H1 (cell line): ENCODE data around the gene RBM47. TPM values are rescaled to one million over a fixed set of nuclear protein-coding genes. Genes with fewer than 3 reads are reported as not detected.

Experiments used
- CTCF ChIA-PET: fragments of 300-600 bp; sonication (Branson Sonifier 250); formaldehyde crosslinking; loops from one replicate; lab custom pipeline; 2021; ENCODE audit not compliant: partially characterized antibody; lab: Charles Lee
- POLR2A ChIA-PET: fragments of 300-600 bp; sonication (Branson Sonifier 250); formaldehyde crosslinking; loops from one replicate; lab custom pipeline; 2021; ENCODE audit warnings: inconsistent platforms; ENCODE audit not compliant: partially characterized antibody; lab: Charles Lee
- DNase-seq, 2 experiments: peaks; one replicate each; pipeline versions ENCODE4 v3.0.0 to v3.0.0-alpha.2; 2010 to 2022; ENCODE audit warnings: low spot score in 2 of 2, low read depth in 1 of 2, mixed read lengths in 1 of 2
- FAIRE-seq: peaks from 2 replicates; lab custom pipeline; 2011; peaks lifted over from hg19 to GRCh38; lab: Jason Lieb, UNC
- H2AFZ ChIP-seq: 2 replicates; pipeline ENCODE4 v1.8.1; 2012; ENCODE audit warnings: low read length, inconsistent platforms
- H2AK5ac ChIP-seq: 2 replicates; pipeline ENCODE4 v1.6.1; 2013; ENCODE audit warnings: low read depth, low read length
- H2BK120ac ChIP-seq: replicated peaks from 2 replicates; pipeline ENCODE3; 2013; ENCODE audit warnings: low read depth, low read length, inconsistent platforms
- H2BK12ac ChIP-seq: 2 replicates; pipeline ENCODE4 v1.6.1; 2013; ENCODE audit warnings: low read depth, low read length
- H2BK15ac ChIP-seq: 2 replicates; pipeline ENCODE4 v1.6.1; 2013; ENCODE audit warnings: low read length
- H2BK20ac ChIP-seq: 2 replicates; pipeline ENCODE4 v1.6.1; 2013; ENCODE audit warnings: low read length
- H2BK5ac ChIP-seq: 2 replicates; pipeline ENCODE4 v1.6.1; 2013; ENCODE audit warnings: low read depth, low read length
- H3K14ac ChIP-seq: 2 replicates; pipeline ENCODE4 v1.6.1; 2013; ENCODE audit warnings: inconsistent platforms; ENCODE audit not compliant: insufficient read length
- H3K18ac ChIP-seq: 2 replicates; pipeline ENCODE4 v1.6.1; 2013; ENCODE audit warnings: low read length; ENCODE audit errors: extremely low read depth
- H3K23ac ChIP-seq: 2 replicates; pipeline ENCODE4 v1.6.1; 2013; ENCODE audit warnings: inconsistent platforms; ENCODE audit not compliant: insufficient read length
- H3K23me2 ChIP-seq: 2 replicates; pipeline ENCODE4 v1.6.1; 2013; ENCODE audit warnings: low read depth, low read length
- H3K27ac ChIP-seq: 2 replicates; pipeline ENCODE4 v1.6.1; 2011; ENCODE audit warnings: low read depth, low read length, inconsistent platforms
- H3K27me3 ChIP-seq, 4 experiments: replicated peaks in 1 of 4; 1 replicate in 1 of 4; 2 replicates in 3 of 4; pipeline versions ENCODE4 v1.6.1 to v1.8.1; 2011 to 2013; ENCODE audit warnings: low read length in 3 of 4, mild to moderate bottlenecking in 3 of 4, inconsistent platforms in 2 of 4, mixed read lengths in 2 of 4, moderate library complexity in 1 of 4; ENCODE audit not compliant: control insufficient read depth in 3 of 4, insufficient read depth in 3 of 4; ENCODE audit errors: extremely low read depth in 1 of 4
- H3K36me3 ChIP-seq, 4 experiments: 2 replicates each; pipeline versions ENCODE4 v1.6.1 to v1.8.1; 2011 to 2013; ENCODE audit warnings: mild to moderate bottlenecking in 4 of 4, low read length in 3 of 4, moderate library complexity in 2 of 4, control low read depth in 1 of 4, inconsistent platforms in 1 of 4; ENCODE audit not compliant: insufficient read depth in 4 of 4, control insufficient read depth in 2 of 4
- H3K4ac ChIP-seq: replicated peaks from 2 replicates; pipeline ENCODE3; 2013; ENCODE audit warnings: low read length, low read depth, mixed read lengths, inconsistent platforms; ENCODE audit not compliant: insufficient read length
- H3K4me1 ChIP-seq, 4 experiments: replicated peaks in 1 of 4; 1 replicate in 1 of 4; 2 replicates in 3 of 4; pipeline versions ENCODE4 v1.6.1 to v1.8.1; 2011 to 2013; ENCODE audit warnings: low read length in 3 of 4, inconsistent platforms in 2 of 4, mixed read lengths in 1 of 4; ENCODE audit not compliant: insufficient read depth in 4 of 4, control insufficient read depth in 3 of 4
- H3K4me2 ChIP-seq, 2 experiments: 2 replicates each; pipeline versions ENCODE4 v1.6.1 to v1.8.1; 2011 to 2013; ENCODE audit warnings: low read depth in 2 of 2, low read length in 2 of 2, control low read depth in 1 of 2, inconsistent platforms in 1 of 2, mild to moderate bottlenecking in 1 of 2; ENCODE audit not compliant: insufficient read depth in 1 of 2
- H3K4me3 ChIP-seq, 4 experiments: fragments of 200-600, 300-600 bp in 1 of 4; sonication (generic), shearing (Covaris generic), sonication (Bioruptor Twin) in 1 of 4; 2 replicates each; pipeline versions ENCODE4 v1.5.1 to v1.8.1; 2011 to 2016; ENCODE audit warnings: low read length in 4 of 4, low read depth in 3 of 4, control low read depth in 2 of 4, inconsistent platforms in 2 of 4, mild to moderate bottlenecking in 2 of 4, mixed read lengths in 1 of 4, moderate library complexity in 1 of 4; ENCODE audit not compliant: insufficient read depth in 2 of 4; ENCODE audit errors: extremely low read depth in 1 of 4
- H3K56ac ChIP-seq: replicated peaks from 2 replicates; pipeline ENCODE3; 2013; ENCODE audit warnings: low read depth, mild to moderate bottlenecking, mixed read lengths, low read length, inconsistent platforms; ENCODE audit not compliant: insufficient read length
- H3K79me1 ChIP-seq: 2 replicates; pipeline ENCODE4 v1.6.1; 2013; ENCODE audit warnings: low read depth, low read length, control low read depth
- H3K79me2 ChIP-seq, 2 experiments: 2 replicates each; pipeline versions ENCODE4 v1.6.1 to v1.8.1; 2012 to 2013; ENCODE audit warnings: low read length in 2 of 2, mild to moderate bottlenecking in 2 of 2, inconsistent platforms in 1 of 2; ENCODE audit not compliant: insufficient read depth in 2 of 2, control insufficient read depth in 1 of 2
- H3K9ac ChIP-seq, 4 experiments: replicated peaks in 1 of 4; 1 replicate in 1 of 4; 2 replicates in 3 of 4; pipeline versions ENCODE4 v1.6.1 to v1.8.1; 2011 to 2013; ENCODE audit warnings: low read depth in 3 of 4, low read length in 3 of 4, control low read depth in 2 of 4, mild to moderate bottlenecking in 2 of 4, moderate library complexity in 2 of 4, inconsistent platforms in 1 of 4; ENCODE audit errors: extremely low read depth in 1 of 4
- H3K9me3 ChIP-seq, 2 experiments: 2 replicates each; pipeline versions ENCODE4 v1.6.1 to v1.8.1; 2012 to 2013; ENCODE audit warnings: mild to moderate bottlenecking in 2 of 2, moderate library complexity in 2 of 2, control low read depth in 1 of 2, inconsistent platforms in 1 of 2, low read depth in 1 of 2, low read length in 1 of 2, mixed read lengths in 1 of 2; ENCODE audit not compliant: insufficient read depth in 2 of 2
- H4K20me1 ChIP-seq, 2 experiments: replicated peaks in 1 of 2; 2 replicates each; pipeline versions ENCODE3 to v1.8.1; 2011 to 2013; ENCODE audit warnings: inconsistent platforms in 2 of 2, low read length in 2 of 2, mild to moderate bottlenecking in 1 of 2; ENCODE audit not compliant: insufficient read depth in 2 of 2, control insufficient read depth in 1 of 2
- H4K5ac ChIP-seq: 2 replicates; pipeline ENCODE4 v1.6.1; 2013; ENCODE audit warnings: low read length, low read depth, mixed read lengths, inconsistent platforms; ENCODE audit not compliant: insufficient read length
- H4K8ac ChIP-seq: 2 replicates; pipeline ENCODE4 v1.8.0; 2013; ENCODE audit warnings: mild to moderate bottlenecking, moderate library complexity, low read length, inconsistent platforms; ENCODE audit not compliant: insufficient read depth; ENCODE audit errors: extremely low read depth
- H4K91ac ChIP-seq: replicated peaks from 2 replicates; pipeline ENCODE3; 2013; ENCODE audit warnings: low read length, mixed read lengths, inconsistent platforms; ENCODE audit not compliant: insufficient read length
- BCL11A ChIP-seq, 2 experiments: IDR thresholded peaks; one replicate each; pipeline ENCODE4 v1.6.1; 2011; ENCODE audit warnings: low read depth in 2 of 2, low read length in 2 of 2, mild to moderate bottlenecking in 2 of 2
- CTCF ChIP-seq, 3 experiments: IDR thresholded peaks; 1 replicate in 2 of 3; 2 replicates in 1 of 3; pipeline versions ENCODE4 v1.5.1 to v1.6.1; 2011; ENCODE audit warnings: low read length in 3 of 3, mild to moderate bottlenecking in 3 of 3, inconsistent platforms in 2 of 3, low read depth in 1 of 3, moderate library complexity in 1 of 3; ENCODE audit not compliant: insufficient read depth in 1 of 3; ENCODE audit errors: control extremely low read depth in 1 of 3
- EP300 ChIP-seq, 2 experiments: IDR thresholded peaks; 1 replicate in 1 of 2; 2 replicates in 1 of 2; pipeline ENCODE4 v1.6.1; 2011 to 2012; ENCODE audit warnings: low read depth in 2 of 2, low read length in 2 of 2, mild to moderate bottlenecking in 2 of 2, borderline replicate concordance in 1 of 2, inconsistent platforms in 1 of 2, moderate library complexity in 1 of 2
- GTF2F1 ChIP-seq: IDR thresholded peaks from 2 replicates; pipeline ENCODE4 v1.6.1; 2012; ENCODE audit warnings: low read depth, low read length, improper control_type of control experiment, borderline replicate concordance
- JUND ChIP-seq: IDR thresholded peaks from 2 replicates; pipeline ENCODE4 v1.6.1; 2011; ENCODE audit warnings: mild to moderate bottlenecking, improper control_type of control experiment, low read length
- KDM1A ChIP-seq: fragments of 200-600, 300-600 bp; sonication (generic); IDR thresholded peaks from 2 replicates; pipeline ENCODE4 v1.7.1; 2016; ENCODE audit warnings: mild to moderate bottlenecking, low read length, borderline replicate concordance
- POLR2A ChIP-seq, 2 experiments: IDR thresholded peaks; 1 replicate in 1 of 2; 2 replicates in 1 of 2; pipeline ENCODE4 v1.6.1; 2011; ENCODE audit warnings: low read depth in 2 of 2, low read length in 2 of 2, mild to moderate bottlenecking in 2 of 2; ENCODE audit errors: control extremely low read depth in 1 of 2
- POU5F1 ChIP-seq: IDR thresholded peaks from 2 replicates; pipeline ENCODE4 v1.6.1; 2011; ENCODE audit warnings: low read depth, mild to moderate bottlenecking, low read length, moderate library complexity
- RAD21 ChIP-seq, 2 experiments: IDR thresholded peaks in 1 of 2; conservative IDR thresholded peaks in 1 of 2; 2 replicates each; pipeline ENCODE4 v1.6.1; 2011; ENCODE audit warnings: low read depth in 2 of 2, low read length in 2 of 2, improper control_type of control experiment in 1 of 2, inconsistent platforms in 1 of 2, mild to moderate bottlenecking in 1 of 2, moderate library complexity in 1 of 2
- SAP30 ChIP-seq: fragments of 300-600 bp; sonication (generic); IDR thresholded peaks from 2 replicates; pipeline ENCODE4 v1.7.1; 2012; ENCODE audit warnings: low read length, moderate library complexity, mild to moderate bottlenecking, inconsistent platforms; ENCODE audit not compliant: insufficient read depth, insufficient replicate concordance
- SP2 ChIP-seq: IDR thresholded peaks from 2 replicates; pipeline ENCODE4 v1.6.1; 2012; ENCODE audit warnings: mild to moderate bottlenecking, low read length, inconsistent platforms
- TCF12 ChIP-seq: IDR thresholded peaks from 2 replicates; pipeline ENCODE4 v1.6.1; 2011; ENCODE audit warnings: low read depth, mild to moderate bottlenecking, low read length
- WGBS, 2 experiments: shearing (Covaris generic) in 1 of 2; methylation state at CpG; one replicate each; pipeline versions ENCODE4 v1.1.6 to v1.1.7; 2013 to 2015; ENCODE audit warnings: low lambda C conversion rate in 2 of 2, mixed read lengths in 2 of 2, inconsistent platforms in 1 of 2, low coverage in 1 of 2, missing lambda C conversion rate in 1 of 2; ENCODE audit not compliant: insufficient replicate concordance in 2 of 2, insufficient coverage in 1 of 2, insufficient read length in 1 of 2; ENCODE audit errors: extremely low coverage in 1 of 2, missing lambda C conversion rate in 1 of 2; 5-methylcytosine and 5-hydroxymethylcytosine counted together
- polyA plus RNA-seq, 7 experiments: library from polyadenylated mRNA; depleted of rRNA in 3 of 7; stranded (reverse) in 5 of 7; unstranded in 2 of 7; fragments of >200 nt in 5 of 7; fragments of 200-250 nt in 2 of 7; gene quantifications; 1 replicate in 5 of 7; 2 replicates in 1 of 7; 4 replicates in 1 of 7; pipeline versions ENCODE4 v1.2.1 to v1.2.3, GENCODE V29; 2011 to 2013; ENCODE audit warnings: missing spikeins in 2 of 7, mixed read lengths in 2 of 7
- total RNA-seq: library from RNA; stranded (reverse); fragmentation: NEBNext Ultra II Directional; extraction: Animal tissue kit (Norgen Biotek cat#: 25700); gene quantifications from 2 replicates; pipeline ENCODE4 v1.2.1, GENCODE V29; 2021

RBM47 gene
- total and polyA plus RNA-seq, 2 of the 8 experiments (the other 6 are each of a cell fraction or from before 2014, with no cell fraction given): 42.8 to 78.9 TPM

GRCh38 chr4:40378619-40379018 is 251.0 kb downstream of the RBM47 start:
- Histone ChIP-seq H3K4me3 (no peak overlapping the region), H3K23ac (no peak overlapping the region), H3K23me2 (no peaks in the 10 kb centered on the region), H2AFZ (no peak overlapping the region), H3K56ac (no peak overlapping the region), H3K14ac (no peak overlapping the region), H3K27ac (no peak overlapping the region), H3K9me3 (no peaks in the 10 kb centered on the region), H2BK12ac (no peak overlapping the region), H2BK120ac (no peak overlapping the region), H3K18ac (no peak overlapping the region), H2BK20ac (no peak overlapping the region), H3K4ac (no peak overlapping the region), H4K20me1 (no peaks in the 10 kb centered on the region), H3K4me2 (no peak overlapping the region), H4K5ac (no peak overlapping the region), H4K91ac (no peak overlapping the region), H3K79me2 (no peaks in the 10 kb centered on the region), H3K9ac (no peak overlapping the region), H2AK5ac (no peak overlapping the region), H3K36me3 (no peaks in the 10 kb centered on the region), H2BK5ac (no peak overlapping the region), H4K8ac (no peak overlapping the region), H3K27me3 (no peaks in the 10 kb centered on the region), H3K79me1 (no peaks in the 10 kb centered on the region), H2BK15ac (no peak overlapping the region), H3K4me1 (peaks cover 0 to 8% (median 2%) of the 10 kb centered on the region in 4 experiments; a peak in 1 of 7 replicates)
- POLR2A ChIA-PET: no interaction called here
- no peak for FAIRE-seq
- 47% methylated on average over 2 of the region's 2 CpGs; no CpG with 5 or more reads in 1 of the 2 experiments for WGBS, 2 experiments
- DNase-seq: no peak
- CTCF ChIA-PET: interaction anchor here (0.8 to 2.1 kb wide), 4 partner anchors 10 to 53 kb away, joined by 3 to 6 read pairs (median 4); no protein-coding TSS in a partner anchor
- TF ChIP-seq POU5F1: no peak
- TF ChIP-seq KDM1A: no peak
- TF ChIP-seq GTF2F1: no peak
- TF ChIP-seq TCF12: no peak
- TF ChIP-seq EP300 (IDR thresholded peaks at IDR 0.05; ENCODE audit: borderline replicate concordance in 1 of 2, low read depth in 2 of 2, low read length in 2 of 2): no peak
- no peak for TF ChIP-seq SP2
- no peak for TF ChIP-seq CTCF (IDR thresholded peaks at IDR 0.05; ENCODE audit: control extremely low read depth in 1 of 3, insufficient read depth in 1 of 3, low read depth in 1 of 3, low read length in 3 of 3)
- TF ChIP-seq RAD21 (IDR thresholded peaks at IDR 0.05 in 1 of 2, conservative IDR thresholded peaks at IDR 0.05 in 1 of 2; ENCODE audit: low read depth in 2 of 2, low read length in 2 of 2): no peak
- TF ChIP-seq SAP30: no peak
- TF ChIP-seq POLR2A (IDR thresholded peaks at IDR 0.05; ENCODE audit: control extremely low read depth in 1 of 2, low read depth in 2 of 2, low read length in 2 of 2): no peak
- no peak for TF ChIP-seq JUND
- no peak for TF ChIP-seq BCL11A (IDR thresholded peaks at IDR 0.05; ENCODE audit: low read depth in 2 of 2, low read length in 2 of 2)
